Neural cell (in vitro differentiated cells): ENCODE data around the gene NCKAP5. TPM values are rescaled to one million over a fixed set of nuclear protein-coding genes. Genes with fewer than 3 reads are reported as not detected.
"Not testable (repeated sequence)": the region's sequence is repeated elsewhere in the genome, so short reads cannot be mapped to it uniquely, and the experiment has no call there.

Experiments
- H2AFZ ChIP-seq: fragments of 200-600, 300-800 bp; sonication (generic), shearing (Covaris generic); 2 replicates; pipeline ENCODE4 v1.6.0; 2014; ENCODE audit warnings: low read depth, mild to moderate bottlenecking, antibody characterized with exemption, low read length, moderate library complexity
- H3F3A ChIP-seq: fragments of 200-600 bp; shearing (Covaris generic); 2 replicates; pipeline ENCODE4 v1.6.1; 2016; ENCODE audit warnings: mild to moderate bottlenecking, moderate library complexity, mixed read lengths, antibody characterized with exemption, low read length; ENCODE audit not compliant: insufficient read depth, poor library complexity, severe bottlenecking
- H3K27ac ChIP-seq: fragments of 200-600, 300-800 bp; sonication (generic), shearing (Covaris generic); 2 replicates; pipeline ENCODE4 v1.5.1; 2014; ENCODE audit warnings: mild to moderate bottlenecking, low read length, moderate library complexity
- H3K27me3 ChIP-seq: fragments of 300-800, 200-600 bp; sonication (generic), shearing (Covaris generic); 2 replicates; pipeline ENCODE4 v1.6.0; 2014; ENCODE audit warnings: mild to moderate bottlenecking, low read depth, low read length, moderate library complexity; ENCODE audit not compliant: insufficient read depth
- H3K36me3 ChIP-seq: fragments of 300-800, 200-600 bp; sonication (generic), shearing (Covaris generic); 2 replicates; pipeline ENCODE4 v1.5.1; 2014; ENCODE audit warnings: mild to moderate bottlenecking, antibody characterized with exemption, low read length, moderate library complexity; ENCODE audit not compliant: insufficient read depth
- H3K4me2 ChIP-seq: fragments of 300-800, 200-600 bp; sonication (generic), shearing (Covaris generic); 2 replicates; pipeline ENCODE4 v1.6.0; 2014; ENCODE audit warnings: mild to moderate bottlenecking, low read length
- H3K4me3 ChIP-seq: fragments of 300-800, 200-600 bp; sonication (generic), shearing (Covaris generic); 2 replicates; pipeline ENCODE4 v1.5.1; 2014; ENCODE audit warnings: mild to moderate bottlenecking, low read length, moderate library complexity
- H3K79me2 ChIP-seq: fragments of 200-600 bp; shearing (Covaris generic); replicated peaks from 2 replicates; pipeline ENCODE4 v1.6.0; 2014; ENCODE audit warnings: mild to moderate bottlenecking, low read length, moderate library complexity; ENCODE audit not compliant: insufficient read depth
- H3K9ac ChIP-seq: fragments of 300-800, 200-600 bp; sonication (generic), shearing (Covaris generic); 2 replicates; pipeline ENCODE4 v1.6.1; 2016; ENCODE audit warnings: mild to moderate bottlenecking, low read length, mixed read lengths
- H3K9me2 ChIP-seq: fragments of 200-600 bp; shearing (Covaris generic); 2 replicates; pipeline ENCODE4 v1.6.1; 2016; ENCODE audit warnings: mild to moderate bottlenecking, low read length, mixed read lengths; ENCODE audit not compliant: insufficient read depth
- H3K9me3 ChIP-seq: fragments of 200-600, 300-800 bp; sonication (generic), shearing (Covaris generic); 2 replicates; pipeline ENCODE4 v1.6.1; 2016; ENCODE audit warnings: mild to moderate bottlenecking, mixed run types, low read length, moderate library complexity, mixed read lengths
- H4K20me1 ChIP-seq: fragments of 200-600 bp; shearing (Covaris generic); 2 replicates; pipeline ENCODE4 v1.6.1; 2016; ENCODE audit warnings: mild to moderate bottlenecking, mixed run types; ENCODE audit not compliant: insufficient read depth
- EP300 ChIP-seq: fragments of 450-650 bp; conservative IDR thresholded peaks from 2 replicates; pipeline ENCODE4 v1.6.1; 2014; ENCODE audit warnings: antibody characterized with exemption, mild to moderate bottlenecking, moderate library complexity; ENCODE audit not compliant: poor library complexity, severe bottlenecking
- EZH2 ChIP-seq: fragments of 200-600, 300-800 bp; shearing (Covaris generic), sonication (generic); IDR thresholded peaks from 2 replicates; pipeline ENCODE4 v1.6.1; 2014; ENCODE audit warnings: antibody characterized with exemption, low read length, borderline replicate concordance, mild to moderate bottlenecking; ENCODE audit not compliant: insufficient read depth, poor library complexity, severe bottlenecking
- MXI1 ChIP-seq: fragments of 450-650 bp; conservative IDR thresholded peaks from 2 replicates; pipeline ENCODE4 v1.6.1; 2014; ENCODE audit warnings: antibody characterized with exemption, mild to moderate bottlenecking; ENCODE audit not compliant: poor library complexity, severe bottlenecking
- POLR2AphosphoS5 ChIP-seq: IDR thresholded peaks from 2 replicates; pipeline ENCODE4 v1.6.1; 2012
- RAD21 ChIP-seq: fragments of 450-650 bp; conservative IDR thresholded peaks from 2 replicates; pipeline ENCODE4 v1.6.1; 2014; ENCODE audit warnings: antibody characterized with exemption, mild to moderate bottlenecking, moderate library complexity
- SMC3 ChIP-seq: fragments of 450-650 bp; conservative IDR thresholded peaks from 2 replicates; pipeline ENCODE4 v1.6.1; 2014; ENCODE audit warnings: antibody characterized with exemption, mild to moderate bottlenecking, moderate library complexity; ENCODE audit not compliant: poor library complexity
- TAF1 ChIP-seq: IDR thresholded peaks from 2 replicates; pipeline ENCODE4 v1.6.1; 2012; ENCODE audit warnings: low read depth
- polyA plus RNA-seq: library from polyadenylated mRNA; depleted of rRNA; stranded (reverse); fragments of >200 nt; gene quantifications from 2 replicates; pipeline ENCODE4 v1.2.3, GENCODE V29; 2014
- TF ChIP-seq, protein P1 (sequence below): fragments of 450-650 bp; IDR thresholded peaks from 2 replicates; pipeline ENCODE4 v1.5.1; 2014; ENCODE audit warnings: antibody characterized with exemption, mild to moderate bottlenecking, moderate library complexity; ENCODE audit not compliant: poor library complexity, severe bottlenecking
- TF ChIP-seq, protein P2 (sequence below): IDR thresholded peaks from 2 replicates; pipeline ENCODE4 v1.6.1; 2012; ENCODE audit warnings: borderline replicate concordance

The NCKAP5 gene
- polyA plus RNA-seq, 1 donor from 2014 or later: 2.4 TPM

DNA sequence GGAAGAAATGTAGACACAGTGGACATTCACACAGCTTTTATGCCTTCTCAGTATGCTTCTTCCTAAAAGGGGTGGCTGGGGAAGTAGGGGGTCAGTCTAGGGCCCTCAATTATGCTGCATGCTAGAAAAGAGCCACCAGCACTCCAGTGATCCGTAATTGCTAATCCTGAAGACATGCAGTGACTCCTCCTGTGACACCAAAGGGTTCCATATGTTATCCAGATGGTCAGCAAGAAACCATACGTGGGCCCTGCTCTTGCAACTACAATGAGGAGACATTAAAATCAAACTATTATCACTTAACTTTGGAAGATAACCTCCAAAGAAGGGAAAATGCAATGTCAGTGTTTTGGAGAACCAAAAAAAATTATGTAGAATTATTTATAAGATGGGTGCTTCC, 754.8 kb downstream of the NCKAP5 start:
- H3F3A ChIP-seq: no peaks in the 10 kb centered on the region
- H3K36me3 ChIP-seq: no peaks in the 10 kb centered on the region
- H3K9me3 ChIP-seq: no peaks in the 10 kb centered on the region
- H3K9ac ChIP-seq: no peak overlapping the region
- no peak overlapping the region for H3K27ac ChIP-seq
- no peak overlapping the region for H2AFZ ChIP-seq
- H3K27me3 ChIP-seq: no peaks in the 10 kb centered on the region
- no peaks in the 10 kb centered on the region for H4K20me1 ChIP-seq
- no peaks in the 10 kb centered on the region for H3K79me2 ChIP-seq
- no peaks in the 10 kb centered on the region for H3K9me2 ChIP-seq
- no peak overlapping the region for H3K4me3 ChIP-seq
- no peak for TF ChIP-seq RAD21
- TF ChIP-seq, protein P1, sequence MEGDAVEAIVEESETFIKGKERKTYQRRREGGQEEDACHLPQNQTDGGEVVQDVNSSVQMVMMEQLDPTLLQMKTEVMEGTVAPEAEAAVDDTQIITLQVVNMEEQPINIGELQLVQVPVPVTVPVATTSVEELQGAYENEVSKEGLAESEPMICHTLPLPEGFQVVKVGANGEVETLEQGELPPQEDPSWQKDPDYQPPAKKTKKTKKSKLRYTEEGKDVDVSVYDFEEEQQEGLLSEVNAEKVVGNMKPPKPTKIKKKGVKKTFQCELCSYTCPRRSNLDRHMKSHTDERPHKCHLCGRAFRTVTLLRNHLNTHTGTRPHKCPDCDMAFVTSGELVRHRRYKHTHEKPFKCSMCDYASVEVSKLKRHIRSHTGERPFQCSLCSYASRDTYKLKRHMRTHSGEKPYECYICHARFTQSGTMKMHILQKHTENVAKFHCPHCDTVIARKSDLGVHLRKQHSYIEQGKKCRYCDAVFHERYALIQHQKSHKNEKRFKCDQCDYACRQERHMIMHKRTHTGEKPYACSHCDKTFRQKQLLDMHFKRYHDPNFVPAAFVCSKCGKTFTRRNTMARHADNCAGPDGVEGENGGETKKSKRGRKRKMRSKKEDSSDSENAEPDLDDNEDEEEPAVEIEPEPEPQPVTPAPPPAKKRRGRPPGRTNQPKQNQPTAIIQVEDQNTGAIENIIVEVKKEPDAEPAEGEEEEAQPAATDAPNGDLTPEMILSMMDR: no peak
- TF ChIP-seq EZH2: no peak
- TF ChIP-seq SMC3: no peak
- TF ChIP-seq POLR2AphosphoS5: no peak
- no peak for TF ChIP-seq EP300
- TF ChIP-seq, protein P2, sequence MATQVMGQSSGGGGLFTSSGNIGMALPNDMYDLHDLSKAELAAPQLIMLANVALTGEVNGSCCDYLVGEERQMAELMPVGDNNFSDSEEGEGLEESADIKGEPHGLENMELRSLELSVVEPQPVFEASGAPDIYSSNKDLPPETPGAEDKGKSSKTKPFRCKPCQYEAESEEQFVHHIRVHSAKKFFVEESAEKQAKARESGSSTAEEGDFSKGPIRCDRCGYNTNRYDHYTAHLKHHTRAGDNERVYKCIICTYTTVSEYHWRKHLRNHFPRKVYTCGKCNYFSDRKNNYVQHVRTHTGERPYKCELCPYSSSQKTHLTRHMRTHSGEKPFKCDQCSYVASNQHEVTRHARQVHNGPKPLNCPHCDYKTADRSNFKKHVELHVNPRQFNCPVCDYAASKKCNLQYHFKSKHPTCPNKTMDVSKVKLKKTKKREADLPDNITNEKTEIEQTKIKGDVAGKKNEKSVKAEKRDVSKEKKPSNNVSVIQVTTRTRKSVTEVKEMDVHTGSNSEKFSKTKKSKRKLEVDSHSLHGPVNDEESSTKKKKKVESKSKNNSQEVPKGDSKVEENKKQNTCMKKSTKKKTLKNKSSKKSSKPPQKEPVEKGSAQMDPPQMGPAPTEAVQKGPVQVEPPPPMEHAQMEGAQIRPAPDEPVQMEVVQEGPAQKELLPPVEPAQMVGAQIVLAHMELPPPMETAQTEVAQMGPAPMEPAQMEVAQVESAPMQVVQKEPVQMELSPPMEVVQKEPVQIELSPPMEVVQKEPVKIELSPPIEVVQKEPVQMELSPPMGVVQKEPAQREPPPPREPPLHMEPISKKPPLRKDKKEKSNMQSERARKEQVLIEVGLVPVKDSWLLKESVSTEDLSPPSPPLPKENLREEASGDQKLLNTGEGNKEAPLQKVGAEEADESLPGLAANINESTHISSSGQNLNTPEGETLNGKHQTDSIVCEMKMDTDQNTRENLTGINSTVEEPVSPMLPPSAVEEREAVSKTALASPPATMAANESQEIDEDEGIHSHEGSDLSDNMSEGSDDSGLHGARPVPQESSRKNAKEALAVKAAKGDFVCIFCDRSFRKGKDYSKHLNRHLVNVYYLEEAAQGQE: no peak
- no peak for TF ChIP-seq TAF1
- TF ChIP-seq MXI1: no peak
- H3K4me2 ChIP-seq: no peak overlapping the region

DNA sequence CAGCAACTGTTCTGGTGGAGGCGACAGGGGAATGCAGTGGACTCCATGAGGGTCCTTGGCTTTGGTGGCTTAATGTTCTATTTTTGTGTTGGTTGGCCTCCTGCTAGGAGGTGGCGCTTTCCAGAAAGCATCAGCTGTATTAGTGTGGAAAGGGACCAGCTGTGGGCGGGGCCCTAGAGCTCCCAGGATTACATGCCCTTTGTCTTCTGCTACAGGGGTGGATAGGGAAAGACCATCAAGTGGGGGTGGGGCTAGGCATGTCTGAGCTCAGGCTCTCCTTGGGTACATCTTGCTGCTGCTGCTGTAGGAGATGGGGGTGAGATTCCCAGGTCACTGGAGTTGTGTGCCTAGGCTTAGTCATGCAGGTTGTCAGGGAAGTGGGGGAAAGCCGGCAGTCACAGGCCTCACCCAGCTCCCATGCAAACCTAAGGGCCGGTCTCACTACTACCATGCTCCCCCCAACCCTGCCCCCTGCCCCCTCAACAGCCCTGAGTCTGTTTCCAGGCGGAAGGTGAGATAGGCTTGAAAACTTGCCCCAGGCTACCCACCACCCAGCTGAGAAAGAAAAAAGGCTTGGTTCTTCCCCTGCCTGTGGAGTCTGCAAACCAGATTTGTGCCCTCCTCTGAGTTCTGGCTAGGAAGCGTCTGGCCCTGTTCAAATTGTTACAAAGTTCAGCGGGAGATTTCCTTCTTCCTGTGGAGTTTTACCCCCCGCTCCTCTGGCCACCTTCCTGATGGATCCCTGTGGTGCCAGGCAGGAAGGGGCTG, 756.9 kb downstream of the NCKAP5 start:
- H3K27me3 ChIP-seq: no peaks in the 10 kb centered on the region
- no peaks in the 10 kb centered on the region for H3K9me3 ChIP-seq
- no peaks in the 10 kb centered on the region for H3F3A ChIP-seq
- no peaks in the 10 kb centered on the region for H4K20me1 ChIP-seq
- TF ChIP-seq SMC3 (no peak), TAF1 (no peak), POLR2AphosphoS5 (no peak), EZH2 (no peak), EP300 (no peak), MXI1 (no peak), RAD21 (no peak)
- TF ChIP-seq, protein P2: no peak
- TF ChIP-seq, protein P1: no peak
- no peaks in the 10 kb centered on the region for H3K36me3 ChIP-seq
- H3K27ac ChIP-seq: no peak overlapping the region
- no peaks in the 10 kb centered on the region for H3K79me2 ChIP-seq
- H3K4me2 ChIP-seq: no peak overlapping the region
- H3K9me2 ChIP-seq: no peaks in the 10 kb centered on the region
- H3K4me3 ChIP-seq: no peak overlapping the region
- no peak overlapping the region for H2AFZ ChIP-seq
- no peak overlapping the region for H3K9ac ChIP-seq

DNA sequence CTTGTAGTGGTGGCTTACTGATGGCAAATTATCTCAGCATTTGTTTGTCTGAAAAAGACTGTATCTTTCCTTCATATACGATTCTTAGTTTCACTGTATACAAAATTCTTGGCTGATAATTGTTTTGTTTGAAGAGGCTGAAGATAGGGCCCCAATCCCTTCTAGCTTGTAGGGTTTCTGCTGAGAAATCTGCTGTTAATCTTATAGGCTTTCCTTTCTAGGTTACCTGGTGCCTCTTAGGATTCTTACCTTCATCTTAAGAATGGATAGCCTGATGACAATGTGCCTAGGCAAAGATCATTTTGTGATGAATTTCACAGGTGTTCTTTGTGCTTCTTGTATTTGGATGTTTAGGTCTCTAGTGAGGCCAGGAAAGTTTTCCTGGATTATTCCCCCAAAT, 758.3 kb downstream of the NCKAP5 start:
- not testable (repeated sequence) for H3K9me2 ChIP-seq

More for the DNA sequence above, 758.3 kb downstream of the NCKAP5 start:
- not testable (repeated sequence) for H3K4me3 ChIP-seq, H3K79me2 ChIP-seq, H3K9me3 ChIP-seq, H3K36me3 ChIP-seq, H3K27ac ChIP-seq, H4K20me1 ChIP-seq, H3K27me3 ChIP-seq, H3K4me2 ChIP-seq, H2AFZ ChIP-seq, H3F3A ChIP-seq, H3K9ac ChIP-seq
